Stimulated activated CD8-positive, alpha-beta memory T cell treated with anti-CD3 and anti-CD28 coated beads, Interleukin-4, amount 100 ng/mL, for 4 hours (primary cell): ENCODE results near the gene CD274.
"Not testable (repeated sequence)": the region's sequence is repeated elsewhere in the genome, so short reads cannot be mapped to it uniquely, and the experiment has no call there.

Experiments used
- DNase-seq, 2 donors: peaks; one replicate each; pipeline ENCODE4 v3.0.0-alpha.2; 2020; ENCODE audit warnings: low read depth in 2 of 2, low spot score in 1 of 2

Gene CD274

DNA sequence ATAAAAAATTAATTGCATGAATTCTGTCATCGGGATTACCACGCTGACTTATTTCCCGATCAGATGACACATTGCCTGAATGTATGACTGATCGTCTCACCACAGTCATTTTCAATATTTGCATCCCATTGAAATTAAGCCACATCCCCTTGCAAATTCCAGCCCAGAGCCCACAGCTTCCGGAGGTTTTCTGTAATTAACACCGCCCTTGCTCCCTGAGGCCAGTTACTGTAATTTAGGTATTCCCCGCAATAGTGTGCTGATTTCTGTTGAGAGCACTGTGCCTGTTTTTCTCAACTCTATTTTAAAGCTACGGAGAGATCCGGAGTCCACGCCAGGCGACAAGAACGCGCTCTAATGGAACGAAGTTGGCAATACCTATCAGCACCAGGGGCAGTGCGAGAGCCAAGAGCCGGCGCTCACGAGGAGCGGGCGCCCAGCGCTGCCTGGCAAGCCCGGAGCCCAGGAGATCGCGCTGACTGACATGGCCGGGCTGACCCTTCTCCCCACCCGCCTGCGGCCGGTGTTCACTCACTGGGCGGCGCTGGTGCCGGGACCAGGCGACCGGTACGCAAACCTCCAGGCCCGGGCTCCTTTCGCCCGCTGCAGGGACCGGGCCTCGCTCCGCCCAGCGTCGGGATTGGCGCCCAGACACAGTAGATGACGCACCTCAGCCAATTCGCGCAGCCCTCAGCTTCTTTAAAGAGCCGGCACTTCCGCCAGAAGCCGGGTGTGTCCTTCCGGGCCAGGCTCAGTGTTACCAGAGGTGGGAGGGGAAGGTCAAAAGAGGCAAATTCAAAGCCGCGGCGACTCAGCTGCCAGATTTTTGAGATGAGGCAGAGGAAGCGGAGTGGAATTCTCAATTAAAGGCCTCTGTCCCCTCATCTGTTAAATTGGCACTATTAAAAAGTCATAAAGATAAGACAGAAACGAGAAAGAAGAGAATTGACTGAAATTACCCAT is 12.8 kb upstream of the CD274 start, which contains the start of gene PLGRKT:
Gene PLGRKT (minus strand): TSS at position 672 of the 963 bp plus-strand sequence. CDS start 5,948 bp downstream, outside the sequence.
- DNase-seq: peak; percentile 72 to 79

- no peak for DNase-seq
These were observed 11.8 kb upstream of the CD274 start for GRCh38 chr9:5438301-5439162.

GRCh38 chr9:5440426-5440825 is 9.9 kb upstream of the CD274 start:
- DNase-seq: no peak

DNA sequence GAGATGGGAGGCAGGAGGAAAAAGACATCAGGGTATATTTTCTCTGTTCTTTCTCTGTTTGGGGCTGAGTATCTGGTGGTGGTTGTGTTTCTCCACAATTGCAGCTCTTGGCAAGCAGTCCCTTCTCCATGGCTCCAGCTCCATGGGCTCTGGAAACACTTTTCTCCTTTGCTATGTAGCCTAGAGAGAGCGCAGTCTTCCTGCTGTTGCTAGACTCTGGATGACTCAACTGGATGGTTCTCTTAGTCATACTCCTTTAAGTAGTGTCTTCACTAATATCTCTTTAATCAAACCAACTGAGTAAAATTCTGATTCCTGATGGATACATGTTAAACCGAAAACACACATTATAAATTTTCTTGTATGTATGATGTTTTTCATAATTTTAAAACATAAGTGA is 9.3 kb upstream of the CD274 start:
- DNase-seq: no peak

- DNase-seq: no peak
These were observed 7.8 kb upstream of the CD274 start for GRCh38 chr9:5442400-5443011.

DNA sequence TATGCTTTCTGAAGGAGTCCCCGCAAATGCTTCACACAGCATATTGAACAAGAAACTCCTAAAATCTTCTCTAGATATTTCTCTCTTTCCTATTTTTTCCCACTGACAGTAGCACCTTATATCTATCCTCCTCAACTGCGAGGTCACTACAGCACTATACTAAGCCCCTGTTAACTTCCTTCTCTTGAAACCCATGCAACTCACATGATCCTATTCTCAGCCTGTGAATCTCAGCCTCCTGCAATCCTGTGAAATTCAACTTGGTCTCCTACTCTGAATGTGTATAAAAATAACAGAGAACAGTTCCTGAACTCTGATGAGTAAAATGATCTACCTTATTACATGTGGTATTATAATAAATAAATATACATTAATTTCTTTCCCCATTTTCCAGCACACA is 6.5 kb upstream of the CD274 start:
- no peak for DNase-seq

DNA sequence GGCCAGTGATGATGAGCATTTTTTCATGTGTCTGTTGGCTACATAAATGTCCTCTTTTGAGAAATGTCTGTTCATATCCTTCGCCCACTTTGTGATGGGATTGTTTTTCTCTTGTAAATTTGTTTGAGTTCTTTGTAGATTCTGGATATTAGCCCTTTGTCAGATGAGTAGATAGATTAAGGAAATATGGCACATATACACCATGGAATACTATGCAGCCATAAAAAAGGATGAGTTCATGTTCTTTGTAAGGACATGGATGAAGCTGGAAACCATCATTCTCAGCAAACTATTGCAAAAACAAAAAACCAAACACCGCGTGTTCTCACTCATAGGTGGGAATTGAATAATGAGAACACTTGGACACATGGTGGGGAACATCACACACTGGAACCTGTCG is 5.2 kb upstream of the CD274 start:
- DNase-seq: not testable (repeated sequence)

- no peak for DNase-seq
These were observed 4.5 kb upstream of the CD274 start for GRCh38 chr9:5445886-5446285.

DNA sequence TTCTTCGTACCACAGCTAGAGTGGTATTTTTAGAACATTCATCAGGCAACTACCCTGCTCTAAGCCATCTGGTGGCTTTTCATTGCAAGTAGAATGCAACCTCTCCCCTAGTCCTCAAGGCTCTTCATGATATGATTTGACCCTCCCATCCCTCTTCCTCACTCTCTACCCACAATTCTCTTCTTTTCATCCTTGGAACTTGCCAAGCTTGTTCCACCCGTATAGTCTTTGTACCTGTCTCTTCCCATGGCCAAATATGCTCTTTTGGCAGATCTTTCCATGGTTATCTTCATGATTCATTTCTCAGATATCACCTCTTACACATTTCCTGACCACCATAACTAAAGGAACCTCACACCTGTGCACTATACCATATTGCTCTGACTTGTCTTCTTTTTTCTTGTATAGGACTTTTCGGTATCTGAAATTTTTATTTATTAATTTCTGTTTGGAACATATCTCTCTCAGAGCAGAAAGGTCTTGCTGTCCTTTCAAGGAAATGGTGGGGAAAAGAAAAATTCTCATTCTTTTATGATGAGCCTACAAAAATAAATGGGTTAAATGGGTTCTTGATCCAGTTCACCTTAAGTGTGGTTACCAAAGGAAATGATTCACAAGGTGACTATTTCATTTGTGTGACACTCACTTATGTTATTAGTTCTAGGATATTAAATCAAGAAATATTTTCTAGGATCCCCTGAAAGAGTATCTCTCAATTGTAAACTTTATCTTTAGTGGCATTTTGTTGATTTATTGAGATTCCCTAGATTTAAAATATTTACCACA is 3.7 kb upstream of the CD274 start:
- no peak for DNase-seq

GRCh38 chr9:5447337-5447736 is 3.0 kb upstream of the CD274 start:
- DNase-seq: no peak

GRCh38 chr9:5448016-5448415 is 2.3 kb upstream of the CD274 start:
- no peak for DNase-seq

- no peak for DNase-seq
These were observed 1.6 kb upstream of the CD274 start for GRCh38 chr9:5448461-5449435.

GRCh38 chr9:5449521-5450358 is 602 bp upstream of the CD274 start:
- no peak for DNase-seq

DNA sequence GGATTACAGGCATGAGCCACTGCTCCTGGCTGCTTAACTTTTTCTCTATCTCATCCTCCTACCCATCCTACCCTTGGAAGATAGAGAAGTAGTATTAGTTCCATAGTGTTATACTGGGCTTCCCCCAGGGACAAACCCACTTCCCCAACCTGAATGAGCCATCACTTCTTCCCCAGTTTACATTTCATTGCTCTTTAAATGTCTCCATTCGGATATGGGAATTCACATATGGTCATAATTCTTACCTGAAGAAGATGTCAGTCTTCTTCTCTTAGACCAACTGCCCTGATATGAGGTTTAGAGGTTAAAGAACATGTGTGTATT is 1.9 kb downstream of the CD274 start:
- no peak for DNase-seq

- no peak for DNase-seq
These were observed 2.7 kb downstream of the CD274 start for GRCh38 chr9:5453004-5453403.

GRCh38 chr9:5453673-5454072 is 3.3 kb downstream of the CD274 start:
- no peak for DNase-seq

- no peak for DNase-seq
These were observed 4.8 kb downstream of the CD274 start for GRCh38 chr9:5455181-5455580.

- DNase-seq: no peak
These were observed 9.0 kb downstream of the CD274 start for GRCh38 chr9:5459289-5459829.
